ENCODE data around the gene PDE9A.
"Not testable (repeated sequence)": the region's sequence is repeated elsewhere in the genome, so short reads cannot be mapped to it uniquely, and the experiment has no call there.

Gene PDE9A

GRCh38 chr21:42781150-42781970, 127.9 kb downstream of the PDE9A start:
- peak; percentile 77 for DNase-seq

DNA sequence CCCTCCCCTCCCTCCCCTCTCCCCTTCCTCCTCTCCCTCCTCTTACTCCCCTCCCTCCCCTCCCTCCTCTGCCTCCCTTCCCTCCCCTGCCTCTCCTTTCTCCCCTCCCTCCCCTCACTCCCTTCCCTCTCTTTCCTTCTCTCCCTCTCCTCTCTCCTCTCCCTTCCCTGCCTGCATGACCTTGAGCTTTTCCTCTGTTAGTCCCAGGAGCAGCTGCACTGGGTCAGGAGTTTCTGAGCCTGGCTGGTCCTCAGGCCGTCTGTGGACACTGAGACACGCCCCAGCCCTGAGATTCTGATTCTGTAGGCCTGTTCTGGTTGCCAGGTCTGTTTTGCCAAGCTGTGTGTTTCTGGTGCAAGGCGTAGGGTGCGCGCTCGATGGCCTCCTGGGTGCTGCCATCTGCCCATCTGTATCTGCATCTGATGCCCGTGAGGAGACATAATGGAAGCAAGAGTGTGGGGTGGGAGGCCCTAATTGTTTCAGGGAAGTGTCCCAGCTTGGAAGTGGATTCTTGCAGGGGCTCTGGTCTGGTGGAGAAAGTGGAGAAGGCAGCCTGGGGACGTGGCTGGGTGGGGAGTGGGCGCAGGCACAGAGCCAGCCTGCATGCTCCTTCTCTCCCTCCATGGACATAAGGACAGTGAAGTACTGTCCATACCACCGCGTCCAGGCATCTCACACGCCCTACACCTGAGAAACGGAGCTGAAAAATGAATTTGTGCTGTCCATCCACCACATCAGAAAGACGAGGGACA, 128.7 kb downstream of the PDE9A start:
- no peak for DNase-seq

DNA sequence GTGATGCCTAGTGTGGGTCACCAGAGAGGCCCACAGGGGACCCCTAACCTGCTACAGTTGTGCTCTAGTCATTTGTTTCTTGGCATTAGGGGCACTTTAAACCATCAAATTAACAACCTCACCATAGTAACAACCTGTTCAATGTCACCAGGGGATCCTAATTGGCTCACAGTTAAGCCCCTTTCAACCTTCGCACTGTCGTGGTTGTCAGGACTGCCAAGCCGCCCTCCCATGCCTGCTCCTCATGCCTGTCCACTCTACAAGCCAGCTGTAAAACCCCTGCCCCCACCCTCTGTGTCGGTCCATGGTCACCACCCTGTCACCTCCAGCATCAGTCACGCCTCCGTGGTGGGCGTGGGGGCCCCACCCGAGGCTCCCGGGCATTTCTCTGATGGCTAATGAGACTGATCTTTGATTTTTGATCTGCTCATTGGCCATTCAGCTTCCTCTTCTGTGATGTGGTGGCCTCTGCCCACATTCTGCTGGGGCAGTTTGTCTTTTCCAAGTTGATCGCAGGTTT, 129.4 kb downstream of the PDE9A start:
- DNase-seq = no peak

- DNase-seq = no peak
These were observed 130.9 kb downstream of the PDE9A start for GRCh38 chr21:42784276-42784675.

DNA sequence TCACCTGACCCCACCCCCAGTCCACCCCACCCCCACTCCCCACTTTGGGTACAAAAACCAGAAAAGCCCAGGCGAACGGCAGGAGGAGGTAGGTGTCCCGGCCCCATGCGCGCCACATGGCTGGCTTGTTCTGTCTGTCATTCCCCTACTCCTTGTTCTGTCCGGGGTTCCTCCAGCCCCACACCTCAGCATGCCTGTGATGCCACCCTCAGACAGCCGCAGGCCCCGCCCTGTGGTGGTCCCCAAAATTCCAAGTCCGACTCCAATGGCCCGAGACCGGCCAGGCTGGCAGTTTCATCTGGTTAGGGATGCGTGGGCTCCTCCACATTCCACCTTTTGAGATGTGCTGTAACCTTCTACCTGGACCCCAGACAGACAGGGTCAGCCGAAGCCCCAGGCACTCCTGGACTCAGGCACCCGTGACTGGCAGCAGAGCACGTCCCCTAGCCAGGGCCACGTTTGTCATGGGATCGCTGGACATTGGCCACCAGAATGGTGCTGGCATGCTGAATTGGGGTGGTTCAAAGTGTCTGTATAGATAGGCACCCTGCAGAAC, 131.6 kb downstream of the PDE9A start:
- DNase-seq = no peak

DNA sequence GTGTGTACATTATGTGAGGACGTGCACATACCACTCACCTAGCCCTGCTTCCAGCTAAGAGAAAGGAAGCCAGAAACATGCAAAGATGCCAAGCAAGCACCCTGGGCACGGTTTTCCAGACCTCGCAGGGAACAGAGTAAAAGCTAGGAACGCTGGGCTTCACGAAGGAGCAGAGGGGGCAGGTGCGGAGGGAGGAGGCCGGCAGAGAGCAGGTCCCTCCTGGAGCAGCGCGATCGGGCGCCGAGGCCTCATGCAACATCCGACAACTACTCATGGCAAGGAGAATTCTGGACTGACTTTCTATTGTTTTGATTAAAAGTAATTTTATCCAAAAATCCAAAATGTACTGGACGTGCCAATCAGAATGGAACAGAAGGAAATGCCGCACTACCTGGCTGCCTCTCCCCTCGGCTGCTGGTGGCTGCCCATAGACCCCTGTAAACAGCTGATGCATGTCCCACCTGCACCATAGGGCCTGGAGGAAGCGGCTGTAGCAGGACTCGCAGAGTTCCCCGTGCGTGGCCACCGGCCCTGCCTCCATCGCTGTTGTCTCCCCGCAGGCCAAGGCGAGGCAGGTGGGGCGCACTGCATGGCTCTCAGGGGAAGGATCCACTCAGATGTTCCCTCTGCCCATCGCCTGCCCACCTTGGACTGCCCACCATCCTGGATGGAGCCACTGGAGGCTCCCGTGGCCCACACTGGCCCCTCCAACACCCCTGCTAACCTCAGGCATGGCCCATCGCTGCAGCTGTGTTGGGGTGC, 132.4 kb downstream of the PDE9A start:
- DNase-seq = no peak

- DNase-seq = no peak
These were observed 133.5 kb downstream of the PDE9A start for GRCh38 chr21:42786884-42787283.

- DNase-seq = no peak
These were observed 134.2 kb downstream of the PDE9A start for GRCh38 chr21:42787613-42788012.

- no peak for DNase-seq
These were observed 137.2 kb downstream of the PDE9A start for GRCh38 chr21:42790520-42791065.

- DNase-seq = no peak
These were observed 140.4 kb downstream of the PDE9A start for GRCh38 chr21:42793774-42794173.

DNA sequence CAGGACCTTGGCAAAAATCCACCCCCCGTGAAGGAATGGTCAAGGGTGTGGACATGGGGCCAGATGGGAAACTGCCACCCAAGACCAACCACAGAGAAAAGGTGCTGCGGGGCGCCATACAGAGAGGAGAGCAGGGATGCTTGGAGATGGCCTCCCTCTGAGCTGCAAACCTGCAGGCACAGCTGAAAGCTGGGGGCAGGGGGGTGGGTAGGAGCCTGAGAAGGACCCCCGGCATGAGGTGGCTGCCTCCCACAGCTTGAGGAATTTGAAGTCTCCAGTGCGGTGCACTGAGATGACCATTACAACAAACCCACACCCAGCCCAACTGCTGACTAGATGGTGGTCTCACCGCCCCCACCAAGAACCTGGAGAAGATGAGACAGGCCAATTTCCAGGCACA, 141.1 kb downstream of the PDE9A start:
- DNase-seq = no peak

DNA sequence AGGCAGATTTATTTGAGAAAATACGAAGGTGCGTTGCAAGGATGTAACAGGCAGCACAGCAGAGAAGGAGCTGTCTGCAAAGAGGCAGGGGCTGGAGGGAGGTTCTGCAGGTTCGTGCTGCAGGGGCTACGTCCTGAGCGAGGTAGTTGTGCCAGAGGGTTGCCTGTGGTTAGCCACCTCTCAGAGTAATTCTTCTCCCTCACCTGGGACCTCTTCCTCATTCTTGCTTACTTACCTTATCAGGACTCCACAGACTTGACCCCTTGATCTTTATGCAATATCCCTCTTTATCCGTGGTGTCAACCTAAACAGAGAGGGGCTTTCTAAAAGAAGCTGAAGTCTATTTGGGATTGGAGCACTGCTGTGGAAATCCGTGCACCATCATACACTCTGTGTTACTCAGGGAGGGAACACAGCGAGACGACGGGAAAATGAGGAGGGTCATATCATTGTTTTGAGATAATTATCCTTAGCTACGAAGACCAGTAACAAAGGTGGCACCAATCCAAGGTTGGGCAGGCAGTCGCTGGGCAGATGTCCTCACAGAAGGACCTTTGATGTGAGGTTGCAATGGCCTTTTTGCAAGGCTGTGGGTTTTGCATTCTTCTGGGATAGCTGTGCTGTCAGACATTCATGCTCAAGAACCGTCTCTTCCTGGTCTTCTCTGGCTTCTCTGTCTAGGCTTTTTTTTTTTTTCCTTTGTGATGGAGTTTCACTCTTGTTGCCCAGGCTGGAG, 143.1 kb downstream of the PDE9A start:
- no peak for DNase-seq

GRCh38 chr21:42797522-42797921, 144.1 kb downstream of the PDE9A start:
- DNase-seq = no peak

DNA sequence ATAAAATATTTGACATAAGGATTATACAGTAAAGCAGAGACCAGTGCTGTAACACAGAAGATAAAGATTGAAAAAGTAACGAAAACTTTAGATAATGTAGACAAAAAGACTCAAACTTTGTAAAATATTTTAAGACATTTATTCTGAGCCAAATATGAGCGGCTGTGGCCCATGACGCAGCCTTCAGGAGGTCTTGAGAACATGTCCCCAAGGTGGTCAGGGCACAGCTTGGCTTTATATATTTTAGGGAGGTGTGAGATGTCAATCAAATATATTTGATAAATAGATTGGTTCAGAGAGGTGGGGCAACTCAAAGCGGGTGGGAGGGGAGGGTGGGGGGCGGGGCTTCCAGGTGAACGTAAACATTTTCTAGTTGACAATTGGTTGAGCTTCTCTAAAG, 144.7 kb downstream of the PDE9A start:
- DNase-seq = no peak

DNA sequence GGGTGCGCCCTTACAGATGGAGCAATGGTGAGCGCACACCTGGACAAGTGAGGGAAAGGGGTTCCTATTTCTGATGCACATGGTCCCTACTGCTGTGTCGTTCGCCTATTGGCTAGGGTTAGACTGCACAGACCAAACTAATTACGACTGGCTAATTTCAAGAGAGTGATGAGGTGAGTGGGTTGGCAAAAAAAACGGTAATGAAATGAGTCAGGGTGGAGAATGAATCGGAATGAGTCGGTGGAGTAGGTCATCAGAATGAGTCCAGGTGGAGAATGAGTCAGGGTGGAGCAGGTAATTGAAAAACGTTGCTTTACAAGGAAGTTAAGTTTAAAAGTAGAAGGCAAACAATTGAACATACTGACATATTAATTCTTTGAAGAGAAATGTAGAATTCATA, 146.1 kb downstream of the PDE9A start:
- DNase-seq = no peak

- DNase-seq = no peak
These were observed 146.5 kb downstream of the PDE9A start for GRCh38 chr21:42799948-42800347.

DNA sequence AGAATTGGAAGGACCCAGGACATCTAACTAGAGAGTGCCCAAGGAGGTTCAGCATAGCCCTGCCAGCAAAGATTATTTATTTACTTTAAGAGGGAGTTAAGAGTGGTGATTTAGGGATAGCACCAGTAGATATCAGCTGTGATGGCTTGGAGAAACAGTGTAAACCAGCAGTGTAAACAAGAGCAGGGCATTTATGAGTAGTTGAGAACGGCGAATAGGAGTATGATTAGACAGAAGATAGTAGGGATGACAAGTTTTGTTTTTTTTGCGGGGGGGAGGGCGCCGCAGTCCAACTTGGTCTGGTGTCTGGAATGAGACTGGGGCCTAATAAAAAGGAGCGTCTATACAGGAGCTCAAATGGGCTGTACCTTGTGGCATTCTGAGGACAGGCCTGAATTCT, 148.2 kb downstream of the PDE9A start:
- not testable (repeated sequence) for DNase-seq

- no peak for DNase-seq
These were observed 153.2 kb downstream of the PDE9A start for GRCh38 chr21:42806509-42807140.

GRCh38 chr21:42807293-42807895, 154.0 kb downstream of the PDE9A start:
- not testable (repeated sequence) for DNase-seq

- DNase-seq = no peak
These were observed 154.7 kb downstream of the PDE9A start for GRCh38 chr21:42807938-42808613.
